ENCODE measurements around the gene RFX4. TPM values are rescaled to one million over a fixed set of nuclear protein-coding genes. Genes with fewer than 3 reads are reported as not detected.

RFX4 gene
- total RNA-seq, 2 donors from 2014 or later = not detected

- DNase-seq (ENCODE audit: low spot score in 2 of 2) (peak in 1 of 2 donors; percentile 30), ATAC-seq (peak; percentile 94 to 96)
- Mint-ChIP-seq H3K36me3 (peaks cover 0 to 6% of the 10 kb centered on the region in 2 donors), H3K9me3 (peaks cover 0 to 6% of the 10 kb centered on the region in 2 donors), H3K27ac (peak overlapping the region; percentile 27 to 54)
These were observed 170.7 kb downstream of the RFX4 start for GRCh38 chr12:106753526-106753925.

- no peak overlapping the region for H3K27ac Mint-ChIP-seq
- H3K9me3 Mint-ChIP-seq = peaks cover 0 to 6% of the 10 kb centered on the region in 2 donors
- H3K36me3 Mint-ChIP-seq = peaks cover 0 to 6% of the 10 kb centered on the region in 2 donors
- ATAC-seq = no peak
- no peak for DNase-seq (ENCODE audit: low spot score in 2 of 2)
These were observed 171.5 kb downstream of the RFX4 start for GRCh38 chr12:106754331-106754730.

- DNase-seq (ENCODE audit: low spot score in 2 of 2) = no peak
- peaks cover 0 to 10% of the 10 kb centered on the region in 2 donors for H3K36me3 Mint-ChIP-seq
- H3K27ac Mint-ChIP-seq = no peak overlapping the region
- ATAC-seq = no peak
- peaks cover 5 to 12% of the 10 kb centered on the region in 2 donors for H3K9me3 Mint-ChIP-seq
These were observed 175.0 kb downstream of the RFX4 start for GRCh38 chr12:106757623-106758348.

- H3K9me3 Mint-ChIP-seq = peaks cover 5 to 12% of the 10 kb centered on the region in 2 donors
- peak overlapping the region in 1 of 2 donors; percentile 88 for H3K27ac Mint-ChIP-seq
- peaks cover 0 to 10% of the 10 kb centered on the region in 2 donors for H3K36me3 Mint-ChIP-seq
- DNase-seq (ENCODE audit: low spot score in 2 of 2) (no peak), ATAC-seq (no peak)
These were observed 175.7 kb downstream of the RFX4 start for GRCh38 chr12:106758349-106759110.

GRCh38 chr12:106759526-106760183, 176.9 kb downstream of the RFX4 start:
- peaks cover 0 to 10% of the 10 kb centered on the region in 2 donors for H3K36me3 Mint-ChIP-seq
- ATAC-seq = no peak
- no peak for DNase-seq (ENCODE audit: low spot score in 2 of 2)
- peaks cover 5 to 12% of the 10 kb centered on the region in 2 donors for H3K9me3 Mint-ChIP-seq
- peak overlapping the region; percentile 88 to 94 for H3K27ac Mint-ChIP-seq

- Mint-ChIP-seq H3K36me3 (peaks cover 0 to 10% of the 10 kb centered on the region in 2 donors), H3K9me3 (peaks cover 5 to 12% of the 10 kb centered on the region in 2 donors), H3K27ac (peak overlapping the region; percentile 88 to 94)
- DNase-seq (ENCODE audit: low spot score in 2 of 2) = no peak
- ATAC-seq = peak in 1 of 2 donors; percentile 86
These were observed 177.4 kb downstream of the RFX4 start for GRCh38 chr12:106760184-106760531.

- H3K9me3 Mint-ChIP-seq = peaks cover 5 to 12% of the 10 kb centered on the region in 2 donors
- no peak overlapping the region for H3K27ac Mint-ChIP-seq
- H3K36me3 Mint-ChIP-seq = peaks cover 0 to 14% of the 10 kb centered on the region in 2 donors
- no peak for ATAC-seq
- no peak for DNase-seq (ENCODE audit: low spot score in 2 of 2)
These were observed 181.4 kb downstream of the RFX4 start for GRCh38 chr12:106764220-106764619.

- DNase-seq (ENCODE audit: low spot score in 2 of 2) (no peak), ATAC-seq (no peak)
- Mint-ChIP-seq H3K27ac (no peak overlapping the region), H3K9me3 (peaks cover 5 to 9% of the 10 kb centered on the region in 2 donors), H3K36me3 (peaks cover 0 to 12% of the 10 kb centered on the region in 2 donors)
These were observed 181.9 kb downstream of the RFX4 start for GRCh38 chr12:106764738-106765137.

- Mint-ChIP-seq H3K36me3 (peaks cover 0 to 4% of the 10 kb centered on the region in 2 donors), H3K9me3 (no peaks in the 10 kb centered on the region), H3K27ac (peak overlapping the region; percentile 61 to 74)
- DNase-seq (ENCODE audit: low spot score in 2 of 2) = no peak
- ATAC-seq = peak; percentile 16 to 22
These were observed 183.6 kb downstream of the RFX4 start for GRCh38 chr12:106766393-106766826.

GRCh38 chr12:106767206-106767605, 184.4 kb downstream of the RFX4 start:
- no peak for ATAC-seq

GRCh38 chr12:106767954-106768822, 185.4 kb downstream of the RFX4 start:
- ATAC-seq (no peak), DNase-seq (ENCODE audit: low spot score in 2 of 2) (no peak)
- Mint-ChIP-seq H3K36me3 (peaks cover 0 to 4% of the 10 kb centered on the region in 2 donors), H3K9me3 (no peaks in the 10 kb centered on the region), H3K27ac (peak overlapping the region in 1 of 2 donors; percentile 61)

More at GRCh38 chr12:106767206-106767605, 184.4 kb downstream of the RFX4 start:
- no peak for DNase-seq (ENCODE audit: low spot score in 2 of 2)
- Mint-ChIP-seq H3K9me3 (no peaks in the 10 kb centered on the region), H3K36me3 (peaks cover 0 to 4% of the 10 kb centered on the region in 2 donors), H3K27ac (peak overlapping the region; percentile 61 to 74)

GRCh38 chr12:106769078-106769477, 186.3 kb downstream of the RFX4 start:
- Mint-ChIP-seq H3K36me3 (peaks cover 6 to 7% of the 10 kb centered on the region in 2 donors), H3K27ac (no peak overlapping the region), H3K9me3 (no peaks in the 10 kb centered on the region)
- DNase-seq (ENCODE audit: low spot score in 2 of 2) (no peak), ATAC-seq (no peak)

- H3K36me3 Mint-ChIP-seq = peaks cover 10 to 11% of the 10 kb centered on the region in 2 donors
- DNase-seq (ENCODE audit: low spot score in 2 of 2) (no peak), ATAC-seq (no peak)
- H3K27ac Mint-ChIP-seq = no peak overlapping the region
- H3K9me3 Mint-ChIP-seq = no peaks in the 10 kb centered on the region
These were observed 186.7 kb downstream of the RFX4 start for GRCh38 chr12:106769546-106769945.

GRCh38 chr12:106771425-106771824, 188.6 kb downstream of the RFX4 start:
- H3K9me3 Mint-ChIP-seq = no peaks in the 10 kb centered on the region
- H3K36me3 Mint-ChIP-seq = peaks cover 13 to 22% of the 10 kb centered on the region in 2 donors
- ATAC-seq (no peak), DNase-seq (ENCODE audit: low spot score in 2 of 2) (no peak)
- H3K27ac Mint-ChIP-seq = no peak overlapping the region

- no peak for ATAC-seq
- no peaks in the 10 kb centered on the region for H3K9me3 Mint-ChIP-seq
- no peak for DNase-seq (ENCODE audit: low spot score in 2 of 2)
- peak overlapping the region; percentile 98 to 99 for H3K27ac Mint-ChIP-seq
- H3K36me3 Mint-ChIP-seq = peaks cover 13 to 22% of the 10 kb centered on the region in 2 donors
These were observed 190.6 kb downstream of the RFX4 start for GRCh38 chr12:106773286-106774004.

Data from activated naive CD4-positive, alpha-beta T cell treated with anti-CD3 and anti-CD28 coated beads, Interleukin-2, amount 50 U/mL, for 72 hours (primary cell).